GM21528 (cell line): ENCODE data around the gene DLG2.

Experiments
- ATAC-seq: cut with Tn5 transposase; IDR thresholded peaks from one replicate; pipeline ENCODE4 v1.9.1; 2021; ENCODE audit warnings: mild to moderate bottlenecking, moderate library complexity; ENCODE audit not compliant: unreplicated experiment, low FRiP score

The DLG2 gene

DNA sequence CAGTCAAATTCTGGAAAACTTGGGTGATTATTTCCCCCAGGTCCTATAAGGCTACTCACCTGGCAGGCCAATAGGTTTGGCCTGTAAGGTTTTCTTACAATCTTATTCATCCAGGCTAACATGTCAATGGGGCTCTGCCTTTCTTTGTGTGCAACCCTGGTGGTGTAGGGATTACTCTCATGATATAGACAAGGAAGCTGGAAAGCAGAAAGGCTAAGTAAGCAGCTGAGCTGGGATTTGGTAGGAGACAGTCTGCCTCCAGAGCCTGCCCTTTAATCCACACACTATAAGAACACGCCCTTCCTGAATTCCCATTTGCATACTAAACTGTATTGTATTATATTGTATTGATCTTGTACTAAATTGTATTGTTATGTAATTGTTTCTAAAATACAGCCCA is 1967.7 kb downstream of the DLG2 start:
- ATAC-seq: no peak

DNA sequence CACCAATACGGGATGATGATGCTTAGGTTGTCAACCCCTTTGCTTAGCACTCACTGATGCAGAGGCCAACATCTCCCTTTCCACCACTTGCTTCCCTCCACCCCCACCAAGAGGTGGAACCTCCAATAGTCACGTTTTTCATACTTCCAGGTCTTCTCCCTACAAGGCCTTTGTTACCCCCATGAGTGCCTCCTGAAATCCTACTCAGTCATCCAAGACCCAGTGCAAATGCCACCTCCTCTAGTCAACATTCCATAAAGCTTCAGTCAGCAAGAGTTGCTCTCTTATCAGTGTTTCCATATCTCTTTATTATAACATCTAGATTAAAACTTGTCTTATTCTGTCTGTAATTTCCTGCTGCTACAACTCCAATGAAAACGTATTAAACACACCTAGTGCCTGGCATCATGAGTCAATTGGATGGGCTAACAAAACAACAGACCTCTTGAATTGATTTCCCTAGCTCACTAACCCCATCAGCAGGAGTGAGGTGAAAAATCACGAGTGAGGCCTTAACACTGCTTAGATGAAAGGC is 1970.3 kb downstream of the DLG2 start:
- ATAC-seq: no peak

DNA sequence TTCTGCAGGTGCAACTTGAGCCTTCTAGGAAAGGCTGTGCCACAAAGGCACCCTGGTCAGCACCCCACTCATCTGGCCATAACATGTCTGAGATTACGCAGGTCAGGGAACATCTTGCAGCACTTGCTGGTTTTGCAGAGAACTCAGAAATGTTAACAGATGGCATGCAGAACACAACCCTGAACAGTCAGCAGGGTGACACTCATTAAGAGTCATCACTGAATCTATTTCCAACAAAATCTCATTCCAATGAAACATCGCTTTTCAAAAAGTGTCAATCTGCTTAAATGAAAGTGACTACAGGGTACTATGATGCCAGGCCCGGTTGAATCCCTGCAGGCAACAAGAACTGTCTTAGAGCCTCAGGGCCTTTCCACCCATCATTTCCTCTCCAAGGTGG is 1971.2 kb downstream of the DLG2 start:
- no peak for ATAC-seq

DNA sequence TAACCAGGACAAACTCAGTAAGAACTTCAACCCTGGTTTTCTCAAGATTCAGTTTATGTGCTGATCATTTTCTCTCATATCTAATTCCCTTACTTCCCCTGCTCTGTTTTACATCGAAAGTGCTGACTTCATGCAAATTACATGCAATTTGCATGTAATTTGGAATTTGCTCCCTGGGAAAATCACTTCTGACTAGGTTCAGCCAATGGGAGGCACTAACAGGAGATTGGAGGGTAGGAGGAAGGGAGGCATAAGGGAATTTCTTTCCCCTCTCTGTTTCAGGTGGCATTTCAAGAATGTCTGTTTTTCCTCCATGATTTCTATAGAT is 1977.7 kb downstream of the DLG2 start:
- ATAC-seq: no peak

DNA sequence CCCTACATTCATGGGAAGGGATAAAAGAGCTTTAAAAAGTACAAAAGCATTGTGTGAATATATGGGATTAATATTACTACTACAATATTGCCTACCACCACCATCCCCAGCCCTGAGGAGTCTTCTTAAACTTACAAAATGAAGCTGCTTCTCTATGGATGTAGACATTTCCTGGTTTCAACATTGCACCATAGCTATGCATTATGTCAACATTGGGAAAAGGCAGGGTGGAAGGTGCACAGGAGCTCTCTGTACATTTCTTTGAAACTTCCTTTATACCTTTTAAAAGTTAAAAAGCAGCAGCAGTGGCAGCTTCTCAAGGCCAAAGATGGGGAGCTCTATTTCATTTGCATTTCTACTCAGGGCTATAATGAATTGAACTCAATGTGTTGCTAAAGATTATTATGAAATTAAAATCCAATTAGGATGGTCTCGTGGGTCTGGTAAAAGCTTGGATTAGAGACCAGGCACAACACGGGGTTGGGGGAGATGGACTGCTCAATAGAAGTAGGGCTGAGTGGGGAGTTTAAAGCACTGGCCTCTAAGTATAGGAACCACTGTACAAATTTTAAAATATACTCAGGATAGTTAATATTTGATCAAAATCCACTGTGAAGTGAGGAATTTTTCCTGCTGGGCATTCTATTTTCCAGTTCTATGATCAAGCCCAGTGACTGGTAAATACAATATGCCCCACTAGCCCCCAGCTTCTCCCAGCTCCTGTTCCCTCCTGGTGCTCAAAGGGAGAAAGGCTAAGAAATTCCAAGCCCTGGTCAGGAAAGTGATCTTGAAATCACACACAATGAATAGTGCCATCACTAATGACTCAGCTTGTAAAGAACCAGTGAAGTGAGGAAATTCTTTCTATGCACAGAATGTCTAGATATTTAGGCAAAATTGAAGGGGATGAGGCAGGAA is 1978.3 kb downstream of the DLG2 start:
- ATAC-seq: no peak

DNA sequence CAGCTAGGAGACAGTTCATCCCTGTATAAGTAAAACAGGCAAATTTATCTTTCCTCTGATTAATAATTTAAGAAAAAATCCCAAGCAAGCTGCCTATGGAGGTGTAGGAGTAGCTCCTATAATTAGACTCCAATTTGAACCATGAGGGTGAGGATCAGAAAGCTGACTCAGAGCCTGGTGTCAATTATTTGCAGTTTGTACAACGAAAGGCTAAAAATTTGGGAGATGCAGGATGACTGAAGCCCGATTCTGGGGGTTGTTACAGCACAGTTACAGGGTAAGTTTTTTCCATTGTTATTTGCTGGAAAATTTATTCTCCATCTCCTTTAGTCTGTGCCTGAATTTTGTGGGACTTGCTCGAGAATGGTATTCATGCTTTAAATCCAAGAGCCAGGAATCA is 1981.6 kb downstream of the DLG2 start:
- no peak for ATAC-seq

DNA sequence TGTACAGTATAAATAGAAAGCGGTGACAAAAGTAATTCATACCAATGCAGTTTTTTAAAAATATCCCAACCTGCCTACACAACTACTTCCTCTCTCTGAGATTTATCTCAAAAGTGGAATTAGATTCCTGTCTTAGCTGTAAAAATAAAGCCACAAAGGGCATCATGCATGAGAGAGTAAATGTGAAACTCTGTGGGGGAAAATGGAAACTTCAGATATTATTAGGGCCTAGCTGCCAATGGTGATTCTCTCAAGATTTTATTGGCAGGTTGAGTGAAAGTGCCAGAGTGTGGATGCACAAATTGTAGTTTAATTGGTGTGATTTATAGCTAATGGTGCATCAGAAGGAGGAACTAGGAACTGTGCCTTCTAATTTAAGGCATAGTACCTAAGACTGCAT is 1984.0 kb downstream of the DLG2 start:
- ATAC-seq: no peak

DNA sequence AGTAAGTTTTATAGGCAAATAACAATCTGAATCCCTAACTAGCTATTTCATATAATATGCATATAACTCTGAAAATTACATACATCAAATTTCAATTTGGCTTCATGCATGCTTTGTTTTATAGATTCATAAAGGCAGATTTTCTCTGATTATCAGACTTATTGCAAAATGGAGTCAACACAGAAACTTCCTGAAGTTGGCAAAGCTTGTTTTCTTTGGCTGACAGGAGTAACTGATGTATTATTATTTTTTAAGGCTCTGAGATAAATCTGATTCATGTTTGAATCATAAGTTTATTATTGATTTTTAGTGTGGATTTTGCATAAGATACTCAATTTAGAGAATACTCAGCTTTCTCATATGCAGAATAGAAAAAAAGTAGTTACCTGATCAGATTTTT is 1984.6 kb downstream of the DLG2 start:
- ATAC-seq: no peak

DNA sequence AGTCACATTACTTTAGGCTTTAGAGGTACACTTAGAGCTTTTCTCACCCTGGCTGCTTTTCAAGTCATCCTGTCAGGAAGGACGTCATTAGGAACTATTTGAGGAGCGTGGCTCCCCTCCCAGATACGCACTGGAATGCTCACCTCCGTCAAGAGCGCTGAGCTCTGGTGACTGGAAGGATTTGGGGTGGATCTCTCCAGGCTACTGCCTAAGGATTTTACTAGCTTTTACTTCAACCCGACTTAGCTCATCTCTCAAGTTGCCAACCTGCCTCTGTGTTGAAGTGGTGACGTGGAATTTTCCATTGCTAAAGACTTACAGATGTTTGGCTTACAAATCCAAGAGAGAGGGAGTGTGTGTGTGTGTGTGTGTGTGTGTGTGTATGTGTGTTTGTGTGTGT is 1985.6 kb downstream of the DLG2 start:
- ATAC-seq: no peak

DNA sequence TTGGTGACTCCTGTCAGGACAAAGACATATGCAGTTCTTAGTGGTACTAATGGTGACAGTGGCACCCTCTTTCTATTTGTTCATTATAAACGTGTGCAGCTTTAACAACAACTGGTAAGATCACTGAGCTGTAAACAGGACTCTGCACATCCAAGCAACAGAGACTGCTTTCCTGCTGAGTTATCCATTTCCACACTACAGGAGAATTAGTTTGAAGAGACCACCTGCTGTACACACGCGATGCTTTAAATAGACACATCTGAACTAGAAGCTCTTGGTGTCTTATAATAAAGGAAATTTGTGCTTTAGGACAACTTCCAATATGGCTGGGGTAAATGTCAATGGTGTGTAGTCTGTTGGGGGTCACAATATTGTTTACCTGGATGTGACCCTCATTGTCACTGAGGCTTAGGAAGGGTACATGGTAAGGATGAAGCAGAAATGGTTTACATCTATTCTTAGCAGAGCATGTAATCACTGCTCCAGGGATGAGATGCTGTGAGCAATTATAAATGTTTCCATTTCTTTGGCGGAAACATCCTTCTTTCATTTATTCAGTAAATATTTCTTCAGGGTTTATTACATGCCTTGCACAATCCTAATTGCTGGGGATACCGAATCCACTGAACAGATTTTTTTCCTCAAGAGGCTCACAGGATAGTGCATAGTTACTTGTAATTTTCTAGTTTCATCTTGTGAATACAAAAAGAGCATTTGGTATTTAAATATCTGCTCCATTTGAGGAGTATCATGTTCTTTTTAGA is 1987.0 kb downstream of the DLG2 start:
- no peak for ATAC-seq

DNA sequence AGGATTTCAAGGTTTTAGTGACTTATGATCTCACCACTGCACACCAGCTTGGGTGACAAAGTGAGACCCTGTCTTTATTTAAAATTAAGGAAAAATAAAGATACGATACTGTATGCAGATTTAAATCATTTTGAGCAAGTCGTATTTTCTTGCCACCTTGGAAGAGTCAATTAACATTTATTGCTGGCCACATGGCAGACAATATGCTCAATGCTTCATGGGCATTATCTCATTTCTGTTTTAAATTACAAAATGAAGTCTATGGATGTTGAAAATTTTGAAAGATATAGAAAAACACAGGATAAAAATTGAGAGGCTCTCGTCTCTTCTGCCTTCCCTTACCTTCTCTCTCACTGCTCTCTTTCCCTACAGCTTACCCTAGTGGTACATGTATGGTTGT is 1992.0 kb downstream of the DLG2 start:
- no peak for ATAC-seq

DNA sequence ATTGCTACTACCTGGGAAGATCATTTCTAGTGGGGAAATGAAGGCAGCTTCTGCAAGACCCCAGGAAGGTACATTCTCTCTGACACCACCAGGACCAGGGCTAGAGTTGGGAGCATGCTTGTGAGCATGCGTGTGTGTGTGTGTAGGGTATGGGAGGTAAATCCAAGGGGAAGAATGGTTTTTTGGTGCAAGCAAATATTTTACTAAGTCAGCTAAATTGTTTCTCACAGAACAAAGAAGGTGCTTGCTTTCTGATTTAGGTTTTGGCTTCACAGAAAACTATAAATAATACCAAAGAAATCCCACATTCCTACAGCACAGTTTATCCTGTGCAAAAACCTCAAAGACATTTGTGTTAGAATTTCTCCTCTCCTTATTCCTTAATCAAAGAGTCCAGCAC is 1996.9 kb downstream of the DLG2 start:
- no peak for ATAC-seq

DNA sequence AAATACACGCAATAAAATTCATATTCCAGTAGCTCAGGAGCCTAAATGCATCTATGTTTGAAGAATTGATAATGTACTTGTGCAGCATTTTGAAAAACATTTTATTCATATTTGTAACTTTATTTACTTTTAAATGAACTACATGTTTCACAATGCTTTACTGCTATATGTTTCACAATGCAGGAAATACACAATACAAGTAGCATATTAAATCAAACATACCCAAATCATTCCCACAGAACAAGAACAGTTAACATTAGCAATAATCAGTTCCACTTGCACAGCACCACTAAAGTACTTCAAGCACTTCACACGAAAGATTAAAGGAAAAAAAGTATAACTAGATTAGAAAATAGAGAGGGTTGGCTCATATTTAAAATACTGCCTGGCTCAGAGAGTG is 1997.4 kb downstream of the DLG2 start:
- ATAC-seq: no peak

DNA sequence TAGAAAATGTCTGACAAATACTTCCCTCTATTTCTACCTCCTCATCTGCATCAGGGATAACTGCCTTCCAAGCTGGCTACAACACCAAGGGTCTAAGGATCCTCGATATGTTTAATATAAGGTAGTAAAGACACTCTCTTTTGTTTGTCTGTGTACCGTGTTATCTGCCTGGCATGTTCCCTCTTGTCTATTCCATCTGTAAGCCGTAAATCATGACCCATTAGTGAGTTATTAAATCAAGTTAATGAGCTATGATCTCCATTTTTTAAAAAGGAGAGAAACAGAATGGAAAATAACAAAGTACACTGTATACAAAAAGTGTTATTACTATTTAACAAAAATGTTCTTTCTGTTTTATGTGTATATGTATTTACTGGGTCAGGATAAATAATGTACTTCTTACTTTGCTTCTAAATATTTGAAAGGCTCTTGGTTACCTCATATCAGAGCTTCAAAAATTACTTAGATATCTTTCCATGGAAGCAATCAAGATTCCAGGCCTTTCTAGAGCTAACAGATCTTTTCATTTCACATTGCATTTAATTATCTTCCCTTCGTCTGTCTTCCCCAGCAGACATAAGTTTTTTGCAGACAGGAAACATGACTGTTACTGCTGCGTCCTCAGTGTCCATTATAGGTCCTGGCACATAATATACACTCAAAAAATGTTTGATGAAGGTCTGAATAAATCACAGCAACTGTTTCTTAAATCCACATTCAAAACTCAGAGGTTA is 1998.4 kb downstream of the DLG2 start:
- no peak for ATAC-seq

DNA sequence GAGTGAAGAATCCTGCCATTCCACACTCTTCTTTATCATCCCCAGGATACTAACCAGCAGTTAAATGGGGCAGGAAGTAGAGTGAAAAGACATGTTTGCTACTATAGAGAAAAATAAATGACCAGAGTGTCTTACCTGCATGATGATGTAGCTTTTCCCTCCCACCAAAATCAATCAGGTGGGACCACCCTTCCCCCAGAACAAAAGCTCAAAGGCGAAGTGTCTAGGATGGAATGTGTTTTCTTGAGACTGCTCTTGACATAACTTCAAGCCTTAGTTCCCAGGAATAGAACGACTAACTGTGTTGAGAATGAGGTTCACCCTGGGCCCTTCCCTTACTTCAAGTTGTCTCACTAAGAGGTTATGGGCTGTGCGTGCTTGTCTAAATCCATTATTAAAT is 2001.8 kb downstream of the DLG2 start:
- no peak for ATAC-seq

DNA sequence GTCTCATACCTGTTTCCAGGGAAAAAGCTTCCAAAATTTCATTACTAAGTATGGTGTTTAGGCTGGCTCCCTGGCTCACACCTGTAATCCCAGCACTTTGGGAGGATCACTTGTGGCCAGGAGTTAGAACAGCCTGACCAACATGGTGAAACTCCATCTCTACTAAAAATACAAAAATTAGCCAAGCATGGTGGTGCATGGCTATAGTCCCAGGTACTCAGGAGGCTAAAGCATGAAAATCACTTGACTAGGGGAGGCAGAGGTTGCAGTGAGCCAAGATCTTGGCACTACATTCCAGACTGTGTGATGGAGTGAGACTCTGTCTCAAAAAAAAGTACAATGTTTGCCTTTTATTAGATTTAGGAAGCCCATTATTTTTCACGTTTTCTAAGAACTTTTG is 2009.5 kb downstream of the DLG2 start:
- ATAC-seq: no peak

DNA sequence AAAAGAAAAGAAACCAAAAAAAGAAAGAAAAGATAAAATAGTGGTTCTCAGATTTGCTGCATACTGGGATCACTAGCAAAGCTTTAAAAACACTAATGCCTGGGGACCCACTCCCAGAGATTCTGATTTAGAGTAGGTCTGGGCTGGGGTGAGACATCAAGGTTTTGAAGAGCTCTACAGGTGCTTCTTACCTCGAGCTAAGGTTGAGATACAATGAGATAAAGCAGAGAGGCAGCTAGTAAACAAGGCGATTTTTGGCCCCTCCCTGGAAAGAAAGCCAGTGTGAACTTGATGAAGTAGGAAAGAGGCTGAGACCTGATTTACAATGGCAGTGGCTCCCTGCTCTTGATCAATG is 2013.4 kb downstream of the DLG2 start:
- peak; percentile 41 for ATAC-seq

DNA sequence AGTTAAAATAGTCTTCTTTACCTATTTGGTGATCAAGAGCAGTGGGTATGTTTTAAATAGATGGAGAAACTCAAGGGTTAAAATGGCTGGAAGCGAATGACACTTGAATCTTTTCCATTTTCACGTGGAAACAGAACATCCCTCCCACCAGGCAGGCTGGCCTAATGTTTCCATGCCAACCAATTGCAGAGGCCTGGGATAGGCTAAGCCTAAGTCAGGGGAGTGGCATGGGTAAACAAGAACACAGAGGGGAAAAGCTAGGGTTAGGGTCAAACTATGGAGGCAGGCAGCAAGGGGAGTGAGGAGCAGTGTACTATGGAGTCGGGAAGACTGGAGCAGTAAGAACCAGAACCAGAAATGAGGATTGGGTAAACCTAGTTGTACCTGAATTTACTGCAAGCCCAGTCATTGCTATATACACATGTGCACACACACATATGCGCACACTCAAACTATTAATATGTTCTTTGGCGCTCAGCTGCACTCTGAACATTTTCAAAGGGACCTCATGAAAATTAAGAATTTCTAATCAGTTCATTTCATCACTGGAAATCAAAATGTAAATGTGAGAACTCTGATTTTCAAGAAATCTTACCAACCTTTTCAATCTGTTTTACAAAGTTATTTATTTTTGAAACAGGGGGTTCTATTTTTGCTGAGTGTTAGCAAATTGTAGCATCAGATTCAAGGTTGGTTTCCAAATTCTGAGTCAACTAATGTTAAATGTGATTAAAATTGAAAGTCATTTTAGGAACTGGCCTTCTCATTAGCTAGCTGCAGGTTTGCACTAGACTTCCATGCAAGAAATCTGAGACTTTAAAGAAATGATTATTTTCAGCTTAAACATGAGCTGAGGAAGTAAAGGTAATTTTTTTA is 2014.0 kb downstream of the DLG2 start:
- ATAC-seq: peak; percentile 95

DNA sequence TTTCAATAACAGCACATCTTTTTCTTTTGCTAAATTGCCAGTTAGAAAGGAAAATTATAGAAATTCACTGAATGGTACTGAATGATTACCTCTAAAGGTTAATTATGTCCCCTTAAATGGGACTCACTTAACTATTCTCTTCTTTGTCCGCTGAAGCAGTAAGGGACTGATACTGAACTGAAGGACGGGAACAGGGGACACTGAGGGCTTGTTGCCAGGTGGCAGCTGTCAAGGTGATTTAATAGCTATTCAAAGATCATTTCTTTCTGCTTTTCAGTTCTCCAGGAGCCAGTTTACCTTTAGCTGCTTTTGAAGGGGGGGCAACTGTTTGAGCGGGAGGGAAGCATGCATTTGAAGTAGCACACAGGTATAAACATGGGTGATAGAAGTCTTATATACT is 2015.5 kb downstream of the DLG2 start:
- ATAC-seq: no peak

DNA sequence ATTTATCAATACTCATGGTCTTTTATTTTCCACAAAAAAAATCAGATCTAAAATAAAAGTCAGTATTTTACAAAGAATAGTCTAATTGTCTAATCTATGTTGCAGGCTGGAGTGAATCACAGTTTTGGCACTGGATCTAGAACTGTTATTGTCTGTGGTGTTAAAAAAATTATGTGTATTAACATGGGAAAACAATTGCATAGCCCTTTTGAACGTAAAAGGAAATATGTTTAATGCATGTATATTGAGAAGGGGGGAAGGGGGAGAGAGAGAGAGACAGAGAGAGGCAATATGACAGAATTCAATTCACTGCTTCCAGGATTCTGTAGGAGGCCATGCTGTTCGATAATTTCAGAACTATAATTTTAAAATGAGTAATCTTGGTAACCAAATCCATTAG is 2016.1 kb downstream of the DLG2 start:
- ATAC-seq: no peak
